A549 treated with dexamethasone at 1 μM for 4 hours (cell line): ENCODE measurements around the gene SNRNP25. TPM values are rescaled to one million over a fixed set of nuclear protein-coding genes. Genes with fewer than 3 reads are reported as not detected.

Experiments
- total RNA-seq: library from RNA; stranded (reverse); fragments of 200-300 nt; extraction: Qiagen RNA extraction; gene quantifications from 5 replicates; pipeline ENCODE4 v1.2.3, GENCODE V29; 2022

SNRNP25 gene
- 58.5 to 66.5 TPM (median 63.1 TPM) in 5 replicates for total RNA-seq

GRCh38 chr16:53346-54236, at the start of gene SNRNP25, which contains the start of gene POLR3K:
Gene SNRNP25, plus strand, starts transcription at chr16:53828. Its CDS starts 189 bp downstream, at chr16:54017.
Gene POLR3K, minus strand, starts transcription at chr16:53608. Its CDS starts 22 bp downstream, at chr16:53586.

GRCh38 chr16:72561-73548, 19.2 kb downstream of the SNRNP25 start, which contains the start of gene RHBDF1:
Gene RHBDF1, minus strand, starts transcription at chr16:72631. Its CDS starts 7,616 bp downstream, at chr16:65015.

GRCh38 chr16:77807-78443, 24.3 kb downstream of the SNRNP25 start, which contains the start of gene MPG:
Gene MPG, plus strand, starts transcription at chr16:78225. Its CDS starts 85 bp downstream, at chr16:78310.

Other genes with a start within 250 kb of the SNRNP25 start
- gene POLR3K, start 220 bp upstream of the SNRNP25 start, total RNA-seq, result 28.5 to 35.1 TPM (median 31.5 TPM) in 5 replicates
- 17.7 to 29.7 TPM (median 26.5 TPM) in 5 replicates for gene RHBDF1, start 18.8 kb downstream of the SNRNP25 start, total RNA-seq
- gene MPG, start 24.4 kb downstream of the SNRNP25 start, total RNA-seq, result 54.7 to 71.6 TPM (median 67.8 TPM) in 5 replicates
- gene NPRL3, start 84.8 kb downstream of the SNRNP25 start, total RNA-seq, result 18.7 to 32.9 TPM (median 30.2 TPM) in 5 replicates
- 0.19 TPM in 1 of 5 replicates, not detected in the others for gene HBZ, start 98.8 kb downstream of the SNRNP25 start, total RNA-seq
- gene HBM, start 112.2 kb downstream of the SNRNP25 start, total RNA-seq, result not detected in 5 replicates
- 0.25 to 1.0 TPM (median 0.36 TPM) in 5 replicates for gene HBA2, start 119.0 kb downstream of the SNRNP25 start, total RNA-seq
- gene HBA1, start 122.9 kb downstream of the SNRNP25 start, total RNA-seq, result 0.99 to 2.3 TPM (median 2.0 TPM) in 5 replicates
- gene HBQ1, start 126.6 kb downstream of the SNRNP25 start, total RNA-seq, result 4.5 to 7.2 TPM (median 6.6 TPM) in 5 replicates
- gene LUC7L, start 175.6 kb downstream of the SNRNP25 start, total RNA-seq, result 35.9 to 49.4 TPM (median 45.7 TPM) in 5 replicates
- gene FAM234A, start 181.0 kb downstream of the SNRNP25 start, total RNA-seq, result 40.4 to 53.2 TPM (median 47.3 TPM) in 5 replicates
- 2.3 to 5.4 TPM (median 3.7 TPM) in 5 replicates for gene RGS11, start 222.1 kb downstream of the SNRNP25 start, total RNA-seq
- gene ARHGDIG, start 226.8 kb downstream of the SNRNP25 start, total RNA-seq, result 2.6 to 3.1 TPM (median 2.8 TPM) in 5 replicates
- gene PDIA2, start 229.3 kb downstream of the SNRNP25 start, total RNA-seq, result 0.17 to 0.37 TPM (median 0.30 TPM) in 5 replicates